Fibroblast of lung (primary cell): ENCODE data around the gene AMN.

Experiments
- CTCF ChIP-seq, 2 donors: IDR thresholded peaks in 1 of 2; conservative IDR thresholded peaks in 1 of 2; 1 replicate in 1 of 2; 2 replicates in 1 of 2; pipeline ENCODE4 v1.5.1; 2011 to 2012; ENCODE audit warnings: low read length in 2 of 2, control low read depth in 1 of 2, inconsistent platforms in 1 of 2, low read depth in 1 of 2, mild to moderate bottlenecking in 1 of 2
- EZH2 ChIP-seq: IDR thresholded peaks from 2 replicates; pipeline ENCODE4 v1.5.1; 2012; ENCODE audit warnings: low read length, control low read depth, mild to moderate bottlenecking; ENCODE audit errors: missing control alignments

- no peak for TF ChIP-seq CTCF (conservative IDR thresholded peaks at IDR 0.05 in 1 of 2, IDR thresholded peaks at IDR 0.05 in 1 of 2; ENCODE audit: low read depth in 1 of 2, low read length in 2 of 2)
- no peak for TF ChIP-seq EZH2
Observed at GRCh38 chr14:102918438-102918837, 4.0 kb upstream of the AMN start.
